Measurements from ENCODE around the gene DYNLT3. TPM values are rescaled to one million over a fixed set of nuclear protein-coding genes. Genes with fewer than 3 reads are reported as not detected.

The DYNLT3 gene
- total RNA-seq, 1 donor from 2014 or later: 13.7 TPM

Small RNAs within 50 kb of the gene (small RNA-seq; reads per million reads assigned to genes)
- not detected for gene RNU6-49P (ENCODE audit: low replicate concordance)

Other genes starting within 250 kb of the DYNLT3 start
- 5.9 TPM for gene XK, start 161.8 kb downstream of the DYNLT3 start, total RNA-seq
- 38.0 TPM for gene CYBB, start 67.5 kb downstream of the DYNLT3 start, total RNA-seq
- gene SYTL5, start 159.0 kb upstream of the DYNLT3 start, total RNA-seq: 0.49 TPM

All from skin of body (tissue), 2 donors.